ENCODE data around the gene VGF. TPM values are rescaled to one million over a fixed set of nuclear protein-coding genes. Genes with fewer than 3 reads are reported as not detected.

Gene VGF
- total and polyA plus RNA-seq, 2 experiments from 2014 or later = 3.0 to 4.4 TPM

GRCh38 chr7:101137651-101138212 is 27.6 kb downstream of the VGF start:
- H3K4me1 ChIP-seq (ENCODE audit: insufficient read depth) = peaks cover 26% of the 10 kb centered on the region
- no peaks in the 10 kb centered on the region for H3K9me2 ChIP-seq (ENCODE audit: insufficient read depth)
- H3K36me3 ChIP-seq (ENCODE audit: insufficient read depth) = no peaks in the 10 kb centered on the region
- H3K4me2 ChIP-seq = no peak overlapping the region
- no peaks in the 10 kb centered on the region for H3K79me2 ChIP-seq (replicated peaks; ENCODE audit: insufficient read depth)
- peaks cover 15% of the 10 kb centered on the region for H3K27me3 Mint-ChIP-seq (ENCODE audit: insufficient read depth, low read depth, poor library complexity)
- H3K36me3 Mint-ChIP-seq (ENCODE audit: low read depth) = no peaks in the 10 kb centered on the region
- H3K27ac Mint-ChIP-seq = no peak overlapping the region
- no peaks in the 10 kb centered on the region; the same call in 2 of the 3 replicates for H3K9me3 Mint-ChIP-seq
- no peaks in the 10 kb centered on the region for H4K20me1 ChIP-seq (replicated peaks; ENCODE audit: insufficient read depth)
- no peak overlapping the region for H3K4me3 Mint-ChIP-seq
- H3F3A ChIP-seq (replicated peaks; ENCODE audit: low read depth) = no peaks in the 10 kb centered on the region; the same call in 1 of the 2 replicates
- no peak overlapping the region for H2AFZ ChIP-seq
- DNase-seq (ENCODE audit: low spot score) (no peak), ATAC-seq (no peak)
- TF ChIP-seq JUNB (IDR thresholded peaks at IDR 0.05; ENCODE audit: unreplicated experiment) = no peak
- no peak for TF ChIP-seq CTCF (conservative IDR thresholded peaks at IDR 0.05; ENCODE audit: low read depth in 2 of 2)
- no peak for TF ChIP-seq ETS1 (IDR thresholded peaks at IDR 0.05)
- no peak for TF ChIP-seq ZNF114 (CRISPR knock-in tag; IDR thresholded peaks at IDR 0.05)
- TF ChIP-seq ZNF331 (CRISPR knock-in tag; IDR thresholded peaks at IDR 0.05; ENCODE audit: low read depth) = no peak
- TF ChIP-seq REST (IDR thresholded peaks at IDR 0.05; ENCODE audit: unreplicated experiment) = no peak
- TF ChIP-seq STAT1 (IDR thresholded peaks at IDR 0.05; ENCODE audit: unreplicated experiment) = no peak
- no peak for TF ChIP-seq EZH2 (IDR thresholded peaks at IDR 0.05; ENCODE audit: low read depth, unreplicated experiment)
- no peak for TF ChIP-seq ZNF462 (CRISPR knock-in tag; IDR thresholded peaks at IDR 0.05)
- no peak for TF ChIP-seq CREB1 (CRISPR knock-in tag; IDR thresholded peaks at IDR 0.05; ENCODE audit: low read depth)
- H3K4me3 ChIP-seq = no peak overlapping the region
- no peaks in the 10 kb centered on the region for H3K27me3 ChIP-seq (ENCODE audit: insufficient read depth)
- no peak overlapping the region for H3K27ac ChIP-seq (ENCODE audit: low read depth)
- H3K4me1 Mint-ChIP-seq = peaks cover 34% of the 10 kb centered on the region
